K562 (cell line): ENCODE data around the gene AIFM1. TPM values are rescaled to one million over a fixed set of nuclear protein-coding genes. Genes with fewer than 3 reads are reported as not detected.

ENCODE experiments used
- HDAC8 ChIP-seq: fragments of 450-650 bp; IDR thresholded peaks from 2 replicates; pipeline ENCODE4 v1.6.1; 2016; ENCODE audit warnings: mild to moderate bottlenecking, missing genetic modification characterization, moderate library complexity, missing compliant biosample characterization
- HSF4 ChIP-seq: fragments of 250-450 bp; sonication (Bioruptor Pico); IDR thresholded peaks from 2 replicates; pipeline ENCODE4 v2.1.2; 2022; ENCODE audit warnings: mild to moderate bottlenecking, moderate library complexity, borderline replicate concordance
- KDM1A ChIP-seq, 2 experiments: fragments of 450-650 bp; IDR thresholded peaks; 2 replicates each; pipeline ENCODE4 v1.6.1; 2016; ENCODE audit warnings: mild to moderate bottlenecking in 2 of 2
- NFE2 ChIP-seq: IDR thresholded peaks from 2 replicates; pipeline ENCODE4 v1.6.1; 2014; ENCODE audit warnings: antibody characterized with exemption, low read depth
- POLR2AphosphoS5 ChIP-seq: IDR thresholded peaks from 2 replicates; pipeline ENCODE4 v1.6.1; 2011; ENCODE audit warnings: mild to moderate bottlenecking, low read depth, low read length, moderate library complexity; ENCODE audit not compliant: control insufficient read depth, insufficient read depth
- RUNX1 ChIP-seq: sonication (generic); IDR thresholded peaks from 2 replicates; pipeline ENCODE4 v1.6.1; 2016; ENCODE audit warnings: antibody characterized with exemption, low read depth
- SIN3B ChIP-seq: fragments of 450-650 bp; IDR thresholded peaks from 2 replicates; pipeline ENCODE4 v1.6.1; 2017; ENCODE audit warnings: low read depth, mild to moderate bottlenecking, moderate library complexity
- SMARCE1 ChIP-seq: fragments of 450-650 bp; IDR thresholded peaks from 2 replicates; pipeline ENCODE4 v1.7.1; 2016; ENCODE audit warnings: mild to moderate bottlenecking
- SREBF1 ChIP-seq: fragments of 150-350 bp; IDR thresholded peaks from 2 replicates; pipeline ENCODE4 v1.6.1; 2014; ENCODE audit warnings: antibody characterized with exemption, low read depth, low read length, borderline replicate concordance
- ZKSCAN1 ChIP-seq: fragments of 150-350 bp; IDR thresholded peaks from 2 replicates; pipeline ENCODE4 v1.6.1; 2016; ENCODE audit warnings: low read depth, low read length
- ZNF143 ChIP-seq: sonication (generic); formaldehyde crosslinking; IDR thresholded peaks from 2 replicates; pipeline ENCODE4 v1.9.0; 2022; ENCODE audit warnings: mild to moderate bottlenecking, missing genetic modification reagents
- ZNF277 ChIP-seq: fragments of 250-450 bp; sonication (Bioruptor Pico); IDR thresholded peaks from 2 replicates; pipeline ENCODE4 v1.8.0; 2022; ENCODE audit warnings: inconsistent platforms, mild to moderate bottlenecking, moderate library complexity, borderline replicate concordance
- polyA plus RNA-seq, 8 experiments: library from polyadenylated mRNA; depleted of rRNA in 4 of 8; stranded (reverse) in 5 of 8; unstranded in 3 of 8; fragments of >200 nt; fragmentation: Nextera tagmentation in 2 of 8; fragmentation: Illumina TruSeq in 1 of 8; extraction: Ambion mirVana in 2 of 8; extraction: Trizol in 1 of 8; gene quantifications; 2 replicates each; pipeline versions ENCODE4 v1.2.1 to v1.2.3, GENCODE V29; 2011 to 2014; ENCODE audit warnings: inconsistent platforms in 1 of 8, missing spikeins in 1 of 8
- total RNA-seq, 7 experiments: library from RNA; depleted of rRNA in 6 of 7; stranded (reverse); fragments of >200 nt in 6 of 7; fragmentation: Illumina TruSeq in 2 of 7; extraction: Trizol in 2 of 7; gene quantifications; 2 replicates each; pipeline versions ENCODE4 v1.2.1 to v1.2.3, GENCODE V29; 2011 to 2021; ENCODE audit warnings: low replicate concordance in 1 of 7
- TF ChIP-seq, protein P1 (sequence below), 2 experiments: fragments of 450-650 bp; IDR thresholded peaks; 2 replicates each; pipeline ENCODE4 v1.6.1; 2016; ENCODE audit warnings: mild to moderate bottlenecking in 2 of 2, borderline replicate concordance in 1 of 2, low read depth in 1 of 2, moderate library complexity in 1 of 2
- TF ChIP-seq, protein P2 (sequence below), 3 experiments: fragments of 200-800 bp in 1 of 3; fragments of 250-450 bp in 1 of 3; fragments of 450-650 bp in 1 of 3; sonication (Bioruptor Pico) in 1 of 3; sonication (Bioruptor generic) in 1 of 3; formaldehyde crosslinking in 1 of 3; IDR thresholded peaks; 2 replicates each; pipeline versions ENCODE4 v1.6.1 to v1.8.0; 2016 to 2022; ENCODE audit warnings: mild to moderate bottlenecking in 2 of 3, missing genetic modification characterization in 2 of 3, missing compliant biosample characterization in 1 of 3, moderate library complexity in 1 of 3

The AIFM1 gene
- total and polyA plus RNA-seq, 9 of the 15 experiments (the other 6 are each of a cell fraction or from before 2014, with no cell fraction given) = 51.0 to 117 (median 91.2) TPM

DNA sequence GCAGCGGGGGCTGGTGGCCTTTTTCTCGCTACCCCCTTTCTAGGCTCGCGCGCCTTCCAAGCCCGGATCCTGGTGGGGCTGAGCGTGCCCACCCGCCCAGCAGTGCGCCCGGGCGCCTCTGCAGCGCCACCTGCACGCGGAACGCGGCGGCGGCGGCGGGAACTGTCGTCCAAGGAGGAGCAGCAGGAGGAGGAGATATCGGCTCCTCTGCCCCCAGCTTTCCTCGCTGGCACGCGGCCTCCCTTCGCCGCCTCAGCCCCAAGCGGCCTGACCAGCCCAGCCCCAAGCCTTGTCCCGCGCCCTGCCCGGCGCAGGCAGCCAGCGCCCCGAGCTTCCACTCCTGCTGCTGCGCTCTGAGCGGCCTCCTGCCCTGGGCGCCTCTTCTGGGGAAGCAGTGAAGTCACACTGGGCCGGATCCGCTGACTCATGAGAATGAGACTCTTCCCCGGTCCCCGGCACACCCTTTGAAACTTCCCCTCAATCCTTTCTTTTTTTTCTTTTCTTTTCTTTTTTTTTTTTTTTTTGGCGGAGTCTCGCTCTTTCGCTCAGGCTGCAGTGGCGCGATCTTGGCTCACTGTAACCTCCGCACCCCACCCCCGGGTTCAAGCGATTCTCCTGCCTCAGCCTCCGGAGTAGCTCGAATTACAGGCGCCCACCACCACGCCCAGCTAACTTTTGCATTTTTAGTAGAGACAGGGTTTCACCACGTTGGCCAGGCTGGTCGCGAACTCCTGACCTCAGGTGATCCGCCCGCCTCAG, 44.7 kb downstream of the AIFM1 start (continued):
- TF ChIP-seq, protein P1, sequence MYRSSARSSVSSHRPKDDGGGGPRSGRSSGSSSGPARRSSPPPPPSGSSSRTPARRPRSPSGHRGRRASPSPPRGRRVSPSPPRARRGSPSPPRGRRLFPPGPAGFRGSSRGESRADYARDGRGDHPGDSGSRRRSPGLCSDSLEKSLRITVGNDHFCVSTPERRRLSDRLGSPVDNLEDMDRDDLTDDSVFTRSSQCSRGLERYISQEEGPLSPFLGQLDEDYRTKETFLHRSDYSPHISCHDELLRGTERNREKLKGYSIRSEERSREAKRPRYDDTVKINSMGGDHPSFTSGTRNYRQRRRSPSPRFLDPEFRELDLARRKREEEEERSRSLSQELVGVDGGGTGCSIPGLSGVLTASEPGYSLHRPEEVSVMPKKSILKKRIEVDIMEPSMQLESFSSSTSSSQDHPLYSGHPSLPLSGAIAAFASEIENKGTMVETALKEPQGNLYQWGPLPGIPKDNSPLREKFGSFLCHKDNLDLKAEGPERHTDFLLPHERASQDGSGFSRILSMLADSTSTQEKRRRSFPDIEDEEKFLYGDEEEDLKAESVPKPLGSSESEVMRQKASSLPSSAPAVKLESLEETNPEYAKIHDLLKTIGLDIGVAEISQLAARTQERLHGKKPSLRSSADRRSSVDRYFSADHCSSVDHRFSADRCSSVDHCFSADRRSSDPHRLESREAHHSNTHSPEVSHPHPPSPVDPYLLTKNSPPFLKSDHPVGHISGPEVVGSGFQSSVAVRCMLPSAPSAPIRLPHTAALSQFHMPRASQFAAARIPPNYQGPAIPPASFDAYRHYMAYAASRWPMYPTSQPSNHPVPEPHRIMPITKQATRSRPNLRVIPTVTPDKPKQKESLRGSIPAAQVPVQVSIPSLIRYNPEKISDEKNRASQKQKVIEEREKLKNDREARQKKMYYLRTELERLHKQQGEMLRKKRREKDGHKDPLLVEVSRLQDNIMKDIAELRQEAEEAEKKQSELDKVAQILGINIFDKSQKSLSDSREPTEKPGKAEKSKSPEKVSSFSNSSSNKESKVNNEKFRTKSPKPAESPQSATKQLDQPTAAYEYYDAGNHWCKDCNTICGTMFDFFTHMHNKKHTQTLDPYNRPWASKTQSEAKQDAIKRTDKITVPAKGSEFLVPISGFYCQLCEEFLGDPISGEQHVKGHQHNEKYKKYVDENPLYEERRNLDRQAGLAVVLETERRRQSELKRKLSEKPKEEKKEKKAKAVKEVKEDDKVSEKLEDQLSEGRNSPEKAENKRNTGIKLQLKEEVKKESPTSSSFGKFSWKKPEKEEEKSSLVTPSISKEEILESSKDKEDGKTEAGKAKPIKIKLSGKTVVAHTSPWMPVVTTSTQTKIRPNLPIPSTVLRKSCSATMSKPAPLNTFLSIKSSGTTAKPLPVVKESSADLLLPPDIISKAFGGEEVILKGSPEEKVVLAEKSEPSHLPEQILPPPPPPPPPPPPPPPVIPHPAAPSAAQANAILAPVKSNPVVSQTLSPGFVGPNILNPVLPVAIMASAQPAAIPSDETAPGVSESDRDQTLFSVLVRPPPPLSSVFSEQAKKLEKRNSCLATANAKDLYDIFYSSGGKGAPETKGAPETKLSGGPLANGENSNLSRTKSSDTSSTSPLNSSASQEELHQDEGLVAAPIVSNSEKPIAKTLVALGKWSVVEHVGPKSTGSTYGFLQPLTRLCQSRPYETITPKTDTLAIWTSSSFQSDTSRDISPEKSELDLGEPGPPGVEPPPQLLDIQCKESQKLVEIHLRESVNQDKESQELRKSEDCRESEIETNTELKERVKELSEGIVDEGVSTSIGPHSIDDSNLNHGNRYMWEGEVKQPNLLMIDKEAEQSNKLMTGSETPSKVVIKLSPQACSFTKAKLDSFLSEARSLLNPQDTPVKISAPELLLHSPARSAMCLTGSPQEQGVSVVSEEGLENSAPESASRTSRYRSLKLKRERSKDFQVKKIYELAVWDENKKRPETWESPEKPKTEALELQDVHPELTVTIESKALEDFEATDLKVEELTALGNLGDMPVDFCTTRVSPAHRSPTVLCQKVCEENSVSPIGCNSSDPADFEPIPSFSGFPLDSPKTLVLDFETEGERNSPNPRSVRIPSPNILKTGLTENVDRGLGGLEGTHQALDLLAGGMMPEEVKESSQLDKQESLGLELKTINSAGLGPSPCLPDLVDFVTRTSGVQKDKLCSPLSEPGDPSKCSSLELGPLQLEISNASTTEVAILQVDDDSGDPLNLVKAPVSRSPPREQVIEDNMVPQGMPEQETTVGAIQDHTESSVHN (IDR thresholded peaks at IDR 0.05; ENCODE audit: borderline replicate concordance in 1 of 2, low read depth in 1 of 2) = no peak
- TF ChIP-seq HDAC8 (tag) = no peak
- peak; percentile 86 for TF ChIP-seq NFE2
- no peak for TF ChIP-seq KDM1A (IDR thresholded peaks at IDR 0.05)
- no peak for TF ChIP-seq SREBF1
- 0 out of 2 replicates have a peak, but pooled peaks have one; percentile 13 for TF ChIP-seq ZKSCAN1
- no peak for TF ChIP-seq RUNX1
- TF ChIP-seq, protein P2, sequence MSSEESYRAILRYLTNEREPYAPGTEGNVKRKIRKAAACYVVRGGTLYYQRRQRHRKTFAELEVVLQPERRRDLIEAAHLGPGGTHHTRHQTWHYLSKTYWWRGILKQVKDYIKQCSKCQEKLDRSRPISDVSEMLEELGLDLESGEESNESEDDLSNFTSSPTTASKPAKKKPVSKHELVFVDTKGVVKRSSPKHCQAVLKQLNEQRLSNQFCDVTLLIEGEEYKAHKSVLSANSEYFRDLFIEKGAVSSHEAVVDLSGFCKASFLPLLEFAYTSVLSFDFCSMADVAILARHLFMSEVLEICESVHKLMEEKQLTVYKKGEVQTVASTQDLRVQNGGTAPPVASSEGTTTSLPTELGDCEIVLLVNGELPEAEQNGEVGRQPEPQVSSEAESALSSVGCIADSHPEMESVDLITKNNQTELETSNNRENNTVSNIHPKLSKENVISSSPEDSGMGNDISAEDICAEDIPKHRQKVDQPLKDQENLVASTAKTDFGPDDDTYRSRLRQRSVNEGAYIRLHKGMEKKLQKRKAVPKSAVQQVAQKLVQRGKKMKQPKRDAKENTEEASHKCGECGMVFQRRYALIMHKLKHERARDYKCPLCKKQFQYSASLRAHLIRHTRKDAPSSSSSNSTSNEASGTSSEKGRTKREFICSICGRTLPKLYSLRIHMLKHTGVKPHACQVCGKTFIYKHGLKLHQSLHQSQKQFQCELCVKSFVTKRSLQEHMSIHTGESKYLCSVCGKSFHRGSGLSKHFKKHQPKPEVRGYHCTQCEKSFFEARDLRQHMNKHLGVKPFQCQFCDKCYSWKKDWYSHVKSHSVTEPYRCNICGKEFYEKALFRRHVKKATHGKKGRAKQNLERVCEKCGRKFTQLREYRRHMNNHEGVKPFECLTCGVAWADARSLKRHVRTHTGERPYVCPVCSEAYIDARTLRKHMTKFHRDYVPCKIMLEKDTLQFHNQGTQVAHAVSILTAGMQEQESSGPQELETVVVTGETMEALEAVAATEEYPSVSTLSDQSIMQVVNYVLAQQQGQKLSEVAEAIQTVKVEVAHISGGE (CRISPR knock-in tag; IDR thresholded peaks at IDR 0.05) = no peak
- no peak for TF ChIP-seq HSF4 (CRISPR knock-in tag)
- TF ChIP-seq ZNF277 (CRISPR knock-in tag) = no peak
- no peak for TF ChIP-seq ZNF143 (CRISPR knock-in tag)
- 0 out of 2 replicates have a peak, but pooled peaks have one; percentile 42 for TF ChIP-seq POLR2AphosphoS5
- peak; percentile 70 for TF ChIP-seq SMARCE1
- TF ChIP-seq SIN3B = no peak; the same call in 1 of the 2 replicates
